SK-N-SH treated with all-trans-retinoic acid at 6 μM for 48 hours (cell line): ENCODE data around the gene KYAT1.

Source experiments
- ATAC-seq: fragments of 200-7000 bp; cut with Tn5 transposase; 3 replicates; pipeline ENCODE4 v1.9.1; 2020; ENCODE audit warnings: mild to moderate bottlenecking, moderate library complexity
- ARNTL ChIP-seq: fragments of 450-650 bp; formaldehyde crosslinking; IDR thresholded peaks from 2 replicates; pipeline ENCODE4 v1.5.0; 2020; ENCODE audit warnings: low read depth, mild to moderate bottlenecking, moderate library complexity, borderline replicate concordance
- CSDC2 ChIP-seq: fragments of 250-450 bp; sonication (Bioruptor Pico); IDR thresholded peaks from 2 replicates; pipeline ENCODE4 v1.5.0; 2020; ENCODE audit warnings: mild to moderate bottlenecking, moderate library complexity
- ESRRG ChIP-seq: fragments of 250-450 bp; sonication (Bioruptor Pico); IDR thresholded peaks from 2 replicates; pipeline ENCODE4 v1.6.1; 2021; ENCODE audit warnings: mild to moderate bottlenecking
- GLIS3 ChIP-seq: fragments of 250-450 bp; sonication (Bioruptor Pico); IDR thresholded peaks from 2 replicates; pipeline ENCODE4 v1.5.0; 2020; ENCODE audit warnings: mild to moderate bottlenecking, moderate library complexity
- ISL1 ChIP-seq: fragments of 250-450 bp; sonication (Bioruptor Pico); IDR thresholded peaks from 2 replicates; pipeline ENCODE4 v2.1.2; 2022; ENCODE audit warnings: mild to moderate bottlenecking, moderate library complexity
- OSR1 ChIP-seq: fragments of 250-450 bp; sonication (Bioruptor Pico); IDR thresholded peaks from 2 replicates; pipeline ENCODE4 v1.8.0; 2022; ENCODE audit warnings: moderate library complexity, mild to moderate bottlenecking, inconsistent platforms
- POU6F1 ChIP-seq: fragments of 250-450 bp; sonication (Bioruptor Pico); IDR thresholded peaks from 2 replicates; pipeline ENCODE4 v1.8.0; 2021; ENCODE audit warnings: low read depth, mild to moderate bottlenecking, moderate library complexity, borderline replicate concordance
- PPARA ChIP-seq: fragments of 250-450 bp; sonication (Bioruptor Pico); IDR thresholded peaks from 2 replicates; pipeline ENCODE4 v1.5.0; 2020; ENCODE audit warnings: mild to moderate bottlenecking, borderline replicate concordance
- SNAI2 ChIP-seq: fragments of 250-450 bp; sonication (Bioruptor Pico); IDR thresholded peaks from 2 replicates; pipeline ENCODE4 v1.5.0; 2020; ENCODE audit warnings: mild to moderate bottlenecking, moderate library complexity
- TCF4 ChIP-seq: fragments of 250-450 bp; sonication (Bioruptor Pico); IDR thresholded peaks from 2 replicates; pipeline ENCODE4 v1.8.0; 2021; ENCODE audit warnings: mild to moderate bottlenecking, moderate library complexity, borderline replicate concordance
- TOX ChIP-seq: fragments of 250-450 bp; sonication (Bioruptor Pico); IDR thresholded peaks from 2 replicates; pipeline ENCODE4 v1.8.0; 2021; ENCODE audit warnings: mild to moderate bottlenecking, moderate library complexity, borderline replicate concordance
- ZC3H10 ChIP-seq: fragments of 250-450 bp; sonication (Bioruptor Pico); IDR thresholded peaks from 2 replicates; pipeline ENCODE4 v1.5.1; 2021; ENCODE audit warnings: mild to moderate bottlenecking, moderate library complexity
- ZFP30 ChIP-seq: fragments of 450-650 bp; formaldehyde crosslinking; IDR thresholded peaks from 2 replicates; pipeline ENCODE4 v1.5.0; 2022; ENCODE audit warnings: mild to moderate bottlenecking, moderate library complexity
- ZNF70 ChIP-seq: fragments of 450-650 bp; formaldehyde crosslinking; IDR thresholded peaks from 2 replicates; pipeline ENCODE4 v1.5.0; 2020; ENCODE audit warnings: mild to moderate bottlenecking, moderate library complexity
- TF ChIP-seq, protein P1 (sequence below): fragments of 250-450 bp; sonication (Bioruptor Pico); IDR thresholded peaks from 2 replicates; pipeline ENCODE4 v1.8.0; 2020; ENCODE audit warnings: mild to moderate bottlenecking, moderate library complexity, borderline replicate concordance
- TF ChIP-seq, protein P2 (sequence below): fragments of 250-450 bp; sonication (Bioruptor Pico); IDR thresholded peaks from 2 replicates; pipeline ENCODE4 v1.5.0; 2020; ENCODE audit warnings: mild to moderate bottlenecking, moderate library complexity
- TF ChIP-seq, protein P3 (sequence below): fragments of 250-450 bp; sonication (Bioruptor Pico); IDR thresholded peaks from 2 replicates; pipeline ENCODE4 v1.5.1; 2020; ENCODE audit warnings: low read depth, mild to moderate bottlenecking, moderate library complexity

Gene KYAT1

DNA sequence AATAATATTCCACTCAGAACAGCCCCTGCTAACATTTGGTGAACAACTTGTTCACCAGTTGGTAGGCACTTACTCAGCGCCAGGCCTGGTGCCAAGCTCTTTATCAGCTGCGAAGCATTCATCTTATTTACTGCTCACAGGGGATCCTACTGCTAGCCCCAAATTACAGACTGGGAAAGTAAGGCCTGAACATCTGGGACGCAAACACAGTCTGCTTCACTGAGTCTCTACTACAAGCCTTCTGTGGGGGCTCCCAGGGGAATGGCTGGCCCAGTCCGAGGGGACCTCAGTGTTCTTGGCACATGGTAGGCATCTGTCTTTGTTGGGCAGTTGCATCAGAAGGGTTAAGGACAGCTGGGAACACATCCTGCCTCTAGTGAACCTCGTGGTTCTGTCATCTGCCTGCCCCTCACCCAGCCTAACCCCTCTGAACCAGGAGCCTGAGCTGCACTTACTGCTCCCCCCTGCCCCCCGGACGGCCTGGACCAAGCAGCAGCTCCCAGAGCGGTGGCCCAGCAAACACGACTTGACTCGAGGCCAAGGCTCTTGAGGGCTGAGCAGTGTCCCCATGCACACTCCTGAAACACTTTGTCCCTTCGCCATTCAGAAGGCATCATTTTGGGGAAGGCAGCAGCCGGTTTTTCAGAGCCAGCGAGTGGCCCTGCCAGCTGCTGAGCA lies 38.8 kb upstream of the KYAT1 start, which contains the start of gene PHYHD1:
Gene PHYHD1, plus strand, starts transcription at position 602 of the 678 bp plus-strand sequence. CDS start 1,342 bp downstream, outside the sequence.
- no peak for TF ChIP-seq POU6F1 (CRISPR knock-in tag)
- TF ChIP-seq ARNTL, result no peak
- TF ChIP-seq ISL1 (CRISPR knock-in tag), result no peak
- no peak for TF ChIP-seq PPARA (CRISPR knock-in tag)
- TF ChIP-seq OSR1 (CRISPR knock-in tag), result no peak
- TF ChIP-seq ZNF70, result no peak
- TF ChIP-seq CSDC2 (CRISPR knock-in tag), result no peak
- no peak for TF ChIP-seq SNAI2 (CRISPR knock-in tag)
- TF ChIP-seq, protein P1, sequence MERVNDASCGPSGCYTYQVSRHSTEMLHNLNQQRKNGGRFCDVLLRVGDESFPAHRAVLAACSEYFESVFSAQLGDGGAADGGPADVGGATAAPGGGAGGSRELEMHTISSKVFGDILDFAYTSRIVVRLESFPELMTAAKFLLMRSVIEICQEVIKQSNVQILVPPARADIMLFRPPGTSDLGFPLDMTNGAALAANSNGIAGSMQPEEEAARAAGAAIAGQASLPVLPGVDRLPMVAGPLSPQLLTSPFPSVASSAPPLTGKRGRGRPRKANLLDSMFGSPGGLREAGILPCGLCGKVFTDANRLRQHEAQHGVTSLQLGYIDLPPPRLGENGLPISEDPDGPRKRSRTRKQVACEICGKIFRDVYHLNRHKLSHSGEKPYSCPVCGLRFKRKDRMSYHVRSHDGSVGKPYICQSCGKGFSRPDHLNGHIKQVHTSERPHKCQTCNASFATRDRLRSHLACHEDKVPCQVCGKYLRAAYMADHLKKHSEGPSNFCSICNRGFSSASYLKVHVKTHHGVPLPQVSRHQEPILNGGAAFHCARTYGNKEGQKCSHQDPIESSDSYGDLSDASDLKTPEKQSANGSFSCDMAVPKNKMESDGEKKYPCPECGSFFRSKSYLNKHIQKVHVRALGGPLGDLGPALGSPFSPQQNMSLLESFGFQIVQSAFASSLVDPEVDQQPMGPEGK (CRISPR knock-in tag), result no peak
- ATAC-seq, result peak; percentile 58

GRCh38 chr9:128919402-128920089 lies 37.8 kb upstream of the KYAT1 start:
- TF ChIP-seq ZFP30 (no peak), TOX (no peak), CSDC2 (CRISPR knock-in tag) (no peak), ZNF70 (no peak), POU6F1 (CRISPR knock-in tag) (no peak), TCF4 (CRISPR knock-in tag) (no peak), SNAI2 (CRISPR knock-in tag) (no peak), ARNTL (no peak), ISL1 (CRISPR knock-in tag) (no peak), ZC3H10 (CRISPR knock-in tag) (no peak)
- TF ChIP-seq, protein P2, sequence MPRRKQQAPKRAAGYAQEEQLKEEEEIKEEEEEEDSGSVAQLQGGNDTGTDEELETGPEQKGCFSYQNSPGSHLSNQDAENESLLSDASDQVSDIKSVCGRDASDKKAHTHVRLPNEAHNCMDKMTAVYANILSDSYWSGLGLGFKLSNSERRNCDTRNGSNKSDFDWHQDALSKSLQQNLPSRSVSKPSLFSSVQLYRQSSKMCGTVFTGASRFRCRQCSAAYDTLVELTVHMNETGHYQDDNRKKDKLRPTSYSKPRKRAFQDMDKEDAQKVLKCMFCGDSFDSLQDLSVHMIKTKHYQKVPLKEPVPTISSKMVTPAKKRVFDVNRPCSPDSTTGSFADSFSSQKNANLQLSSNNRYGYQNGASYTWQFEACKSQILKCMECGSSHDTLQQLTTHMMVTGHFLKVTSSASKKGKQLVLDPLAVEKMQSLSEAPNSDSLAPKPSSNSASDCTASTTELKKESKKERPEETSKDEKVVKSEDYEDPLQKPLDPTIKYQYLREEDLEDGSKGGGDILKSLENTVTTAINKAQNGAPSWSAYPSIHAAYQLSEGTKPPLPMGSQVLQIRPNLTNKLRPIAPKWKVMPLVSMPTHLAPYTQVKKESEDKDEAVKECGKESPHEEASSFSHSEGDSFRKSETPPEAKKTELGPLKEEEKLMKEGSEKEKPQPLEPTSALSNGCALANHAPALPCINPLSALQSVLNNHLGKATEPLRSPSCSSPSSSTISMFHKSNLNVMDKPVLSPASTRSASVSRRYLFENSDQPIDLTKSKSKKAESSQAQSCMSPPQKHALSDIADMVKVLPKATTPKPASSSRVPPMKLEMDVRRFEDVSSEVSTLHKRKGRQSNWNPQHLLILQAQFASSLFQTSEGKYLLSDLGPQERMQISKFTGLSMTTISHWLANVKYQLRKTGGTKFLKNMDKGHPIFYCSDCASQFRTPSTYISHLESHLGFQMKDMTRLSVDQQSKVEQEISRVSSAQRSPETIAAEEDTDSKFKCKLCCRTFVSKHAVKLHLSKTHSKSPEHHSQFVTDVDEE (CRISPR knock-in tag), result no peak
- TF ChIP-seq, protein P3, sequence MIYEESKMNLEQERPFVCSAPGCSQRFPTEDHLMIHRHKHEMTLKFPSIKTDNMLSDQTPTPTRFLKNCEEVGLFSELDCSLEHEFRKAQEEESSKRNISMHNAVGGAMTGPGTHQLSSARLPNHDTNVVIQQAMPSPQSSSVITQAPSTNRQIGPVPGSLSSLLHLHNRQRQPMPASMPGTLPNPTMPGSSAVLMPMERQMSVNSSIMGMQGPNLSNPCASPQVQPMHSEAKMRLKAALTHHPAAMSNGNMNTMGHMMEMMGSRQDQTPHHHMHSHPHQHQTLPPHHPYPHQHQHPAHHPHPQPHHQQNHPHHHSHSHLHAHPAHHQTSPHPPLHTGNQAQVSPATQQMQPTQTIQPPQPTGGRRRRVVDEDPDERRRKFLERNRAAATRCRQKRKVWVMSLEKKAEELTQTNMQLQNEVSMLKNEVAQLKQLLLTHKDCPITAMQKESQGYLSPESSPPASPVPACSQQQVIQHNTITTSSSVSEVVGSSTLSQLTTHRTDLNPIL (CRISPR knock-in tag), result no peak
- no peak for ATAC-seq

DNA sequence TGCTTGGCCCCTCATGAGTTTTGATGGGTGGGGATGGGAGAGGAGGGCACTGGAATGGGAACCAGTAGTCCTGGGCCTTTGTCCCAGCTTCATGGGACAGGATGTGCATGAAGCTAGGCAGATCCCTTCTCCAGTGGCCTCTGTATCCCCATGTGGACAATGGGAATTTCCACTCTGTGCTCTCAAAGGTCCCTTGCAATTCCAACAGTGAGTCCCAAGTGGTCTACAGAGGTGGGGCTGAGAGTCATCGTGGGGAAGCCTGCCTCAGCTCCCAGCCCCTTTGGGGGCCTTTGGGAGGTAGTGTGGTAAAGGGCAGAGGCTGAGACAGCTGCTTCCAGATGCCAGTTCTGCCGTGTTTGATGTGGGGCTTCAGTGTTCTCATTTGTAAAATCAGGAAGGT lies 37.2 kb upstream of the KYAT1 start:
- TF ChIP-seq ESRRG (CRISPR knock-in tag), result no peak
- no peak for TF ChIP-seq ZC3H10 (CRISPR knock-in tag)
- TF ChIP-seq, protein P3 (CRISPR knock-in tag), result no peak
- no peak for TF ChIP-seq ISL1 (CRISPR knock-in tag)
- no peak for TF ChIP-seq OSR1 (CRISPR knock-in tag)
- no peak for TF ChIP-seq GLIS3 (CRISPR knock-in tag)
- TF ChIP-seq, all 23 proteins: peak for 0
- ATAC-seq, result no peak
